Endothelial cell of umbilical vein (primary cell): ENCODE data around the gene FERMT2.

ENCODE experiments used
- CTCF ChIP-seq, 2 donors: IDR thresholded peaks; 1 replicate in 1 of 2; 2 replicates in 1 of 2; pipeline ENCODE4 v1.5.1; 2011; ENCODE audit warnings: low read length in 2 of 2, mild to moderate bottlenecking in 2 of 2, moderate library complexity in 2 of 2, control low read depth in 1 of 2, inconsistent platforms in 1 of 2, low read depth in 1 of 2; ENCODE audit not compliant: insufficient read depth in 1 of 2; ENCODE audit errors: extremely low read depth in 1 of 2
- EZH2 ChIP-seq: IDR thresholded peaks from 2 replicates; pipeline ENCODE4 v1.6.1; 2012; ENCODE audit warnings: borderline replicate concordance, low read depth, mild to moderate bottlenecking, moderate library complexity, low read length, inconsistent platforms; ENCODE audit not compliant: severe bottlenecking
- FOS ChIP-seq: IDR thresholded peaks from 2 replicates; pipeline ENCODE4 v1.6.1; 2011; ENCODE audit warnings: mild to moderate bottlenecking, low read length, moderate library complexity, borderline replicate concordance; ENCODE audit not compliant: insufficient read depth
- JUN ChIP-seq: IDR thresholded peaks from 2 replicates; pipeline ENCODE4 v1.6.1; 2011; ENCODE audit warnings: borderline replicate concordance, low read depth; ENCODE audit not compliant: insufficient read length, insufficient read depth
- MAX ChIP-seq: IDR thresholded peaks from 2 replicates; pipeline ENCODE4 v1.6.1; 2011; ENCODE audit not compliant: insufficient read depth, insufficient read length
- MYC ChIP-seq: IDR thresholded peaks from one replicate; pipeline ENCODE4 v1.6.1; 2011; ENCODE audit warnings: mild to moderate bottlenecking, low read depth, low read length
- POLR2A ChIP-seq: IDR thresholded peaks from 2 replicates; pipeline ENCODE4 v1.6.1; 2012; ENCODE audit warnings: low read depth, mild to moderate bottlenecking, control low read depth, low read length
- POLR2AphosphoS5 ChIP-seq: IDR thresholded peaks from 2 replicates; pipeline ENCODE4 v1.6.1; 2012; ENCODE audit warnings: low read depth, mild to moderate bottlenecking, control low read depth, low read length, moderate library complexity; ENCODE audit not compliant: insufficient read depth

DNA sequence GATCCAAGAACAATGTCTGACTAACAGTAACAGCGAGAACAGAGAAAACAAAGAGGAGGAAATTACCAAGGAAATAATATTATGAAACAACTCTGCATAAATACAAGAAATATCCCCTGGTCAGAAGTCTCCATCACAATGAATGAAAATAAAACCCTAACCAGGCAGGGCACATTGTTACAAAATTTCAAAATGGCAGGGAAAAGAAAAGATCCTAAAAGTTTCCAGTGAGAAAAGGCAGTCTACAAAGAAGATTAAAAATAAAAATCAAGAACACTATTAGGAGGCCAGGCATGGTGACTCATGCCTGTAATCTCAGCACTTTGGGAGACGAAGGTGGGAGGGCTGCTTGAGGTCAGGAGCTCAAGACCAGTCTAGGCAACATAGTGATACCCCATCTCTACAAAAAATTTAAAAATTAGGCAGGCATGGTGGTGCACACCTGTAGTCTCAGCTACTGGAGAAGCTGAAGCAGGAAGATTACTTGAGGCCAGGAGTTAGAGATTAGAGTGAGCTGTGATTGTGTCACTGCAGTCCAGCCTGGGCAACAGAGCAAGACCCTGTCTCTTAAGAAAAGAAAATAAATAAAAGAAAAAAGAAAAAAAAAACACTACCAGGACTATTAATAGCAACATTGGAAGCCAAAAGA lies 47.8 kb downstream of the FERMT2 start:
- TF ChIP-seq CTCF (IDR thresholded peaks at IDR 0.05; ENCODE audit: extremely low read depth in 1 of 2, insufficient read depth in 1 of 2, low read depth in 1 of 2, low read length in 2 of 2) (no peak), EZH2 (no peak), POLR2A (no peak), MAX (no peak), POLR2AphosphoS5 (no peak), JUN (no peak), MYC (no peak), FOS (peak; percentile 51)
